Stimulated activated effector memory CD8-positive, alpha-beta T cell treated with anti-CD3 and anti-CD28 coated beads, Interleukin-12 subunit alpha, Interleukin-12 subunit beta, amount 100 ng/mL, for 72 hours (primary cell): ENCODE data around the gene ARHGEF39.
A peak's percentile ranks its signal among the peaks of the same experiment; 100 is the strongest.
"Not testable (repeated sequence)": the region's sequence is repeated elsewhere in the genome, so short reads cannot be mapped to it uniquely, and the experiment has no call there.

Source experiments
- ATAC-seq: fragments of 150-1000 bp; cut with Tn5 transposase; 2 replicates; pipeline ENCODE4 v1.10.0; 2021
- DNase-seq, 2 donors: peaks; one replicate each; pipeline ENCODE4 v3.0.0; 2021 to 2022; ENCODE audit warnings: low spot score in 2 of 2
- H3K27ac Mint-ChIP-seq: one replicate; pipeline ENCODE4 v1.8.0; 2022; ENCODE audit warnings: mild to moderate bottlenecking, mixed read lengths
- H3K36me3 Mint-ChIP-seq: one replicate; pipeline ENCODE4 v1.8.0; 2022; ENCODE audit warnings: mild to moderate bottlenecking, mixed read lengths
- H3K4me1 Mint-ChIP-seq: one replicate; pipeline ENCODE4 v1.8.0; 2022; ENCODE audit warnings: mixed read lengths
- H3K4me3 Mint-ChIP-seq: one replicate; pipeline ENCODE4 v1.8.0; 2022; ENCODE audit warnings: mild to moderate bottlenecking, mixed read lengths
- H3K9me3 Mint-ChIP-seq: one replicate; pipeline ENCODE4 v1.8.0; 2022; ENCODE audit warnings: mixed read lengths

Gene ARHGEF39

DNA sequence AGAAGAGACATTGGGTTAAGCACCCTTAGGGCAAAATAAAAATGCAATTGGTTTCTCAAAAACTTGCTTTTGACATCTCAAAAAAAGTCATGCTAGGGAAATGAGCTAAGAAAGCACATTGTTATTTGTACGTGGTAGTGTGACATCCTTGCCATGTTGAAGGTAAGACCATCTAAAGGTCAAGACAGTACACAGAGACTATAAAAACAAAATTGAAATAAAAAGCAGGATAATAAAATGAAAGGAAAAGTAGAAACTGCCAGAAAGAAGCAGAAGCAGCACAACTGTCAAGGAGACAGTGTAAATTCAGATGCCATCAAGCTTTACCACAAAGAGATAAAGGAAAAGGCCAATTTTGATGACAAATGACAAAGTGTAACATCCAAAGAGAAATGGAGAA, 25.8 kb downstream of the ARHGEF39 start:
- H3K9me3 Mint-ChIP-seq, H3K36me3 Mint-ChIP-seq, DNase-seq, ATAC-seq: not testable (repeated sequence)
- Mint-ChIP-seq H3K4me1 (peaks cover 74% of the 10 kb centered on the region), H3K4me3 (peak overlapping the region; percentile 58), H3K27ac (peak overlapping the region; percentile 89)

DNA sequence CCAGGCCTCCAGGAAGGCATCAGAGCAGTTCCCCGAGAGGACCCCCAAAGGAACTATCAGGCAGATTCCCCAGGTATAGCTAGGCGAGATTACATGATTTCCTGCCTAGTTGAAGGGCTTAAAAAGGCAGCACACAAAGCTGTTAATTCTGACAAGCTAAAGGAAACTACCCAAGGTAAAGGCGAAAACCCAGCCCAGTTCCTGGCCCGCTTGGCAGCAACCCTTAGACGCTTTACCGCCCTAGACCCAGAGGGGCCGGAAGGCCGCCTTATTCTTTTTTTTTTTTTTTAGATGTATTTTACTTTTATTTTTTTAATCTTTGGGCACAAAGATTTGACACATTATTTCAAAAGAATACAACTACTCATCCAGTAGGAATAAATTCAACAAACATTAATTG, 26.2 kb downstream of the ARHGEF39 start:
- H3K4me3 Mint-ChIP-seq, result peak overlapping the region; percentile 58
- peaks cover 74% of the 10 kb centered on the region for H3K4me1 Mint-ChIP-seq
- H3K27ac Mint-ChIP-seq, result peak overlapping the region; percentile 89
- not testable (repeated sequence) for H3K9me3 Mint-ChIP-seq, H3K36me3 Mint-ChIP-seq, ATAC-seq, DNase-seq

GRCh38 chr9:35637427-35637955, 27.5 kb downstream of the ARHGEF39 start:
- DNase-seq, H3K9me3 Mint-ChIP-seq, ATAC-seq, H3K36me3 Mint-ChIP-seq: not testable (repeated sequence)
- peak overlapping the region; percentile 89 for H3K27ac Mint-ChIP-seq
- H3K4me1 Mint-ChIP-seq, result peaks cover 68% of the 10 kb centered on the region
- peak overlapping the region; percentile 58 for H3K4me3 Mint-ChIP-seq

- Mint-ChIP-seq H3K4me1 (peaks cover 68% of the 10 kb centered on the region), H3K4me3 (peak overlapping the region; percentile 58), H3K27ac (peak overlapping the region; percentile 89)
- H3K9me3 Mint-ChIP-seq, H3K36me3 Mint-ChIP-seq, DNase-seq, ATAC-seq: not testable (repeated sequence)
Measured at GRCh38 chr9:35636877-35637246, 28.1 kb downstream of the ARHGEF39 start.

- ATAC-seq, result no peak
- peak overlapping the region; percentile 58 for H3K4me3 Mint-ChIP-seq
- H3K9me3 Mint-ChIP-seq, result peaks cover 3% of the 10 kb centered on the region
- H3K36me3 Mint-ChIP-seq, result no peaks in the 10 kb centered on the region
- no peak for DNase-seq
- H3K4me1 Mint-ChIP-seq, result peaks cover 64% of the 10 kb centered on the region
- H3K27ac Mint-ChIP-seq, result peak overlapping the region; percentile 89
Measured at GRCh38 chr9:35636135-35636876, 28.7 kb downstream of the ARHGEF39 start.

DNA sequence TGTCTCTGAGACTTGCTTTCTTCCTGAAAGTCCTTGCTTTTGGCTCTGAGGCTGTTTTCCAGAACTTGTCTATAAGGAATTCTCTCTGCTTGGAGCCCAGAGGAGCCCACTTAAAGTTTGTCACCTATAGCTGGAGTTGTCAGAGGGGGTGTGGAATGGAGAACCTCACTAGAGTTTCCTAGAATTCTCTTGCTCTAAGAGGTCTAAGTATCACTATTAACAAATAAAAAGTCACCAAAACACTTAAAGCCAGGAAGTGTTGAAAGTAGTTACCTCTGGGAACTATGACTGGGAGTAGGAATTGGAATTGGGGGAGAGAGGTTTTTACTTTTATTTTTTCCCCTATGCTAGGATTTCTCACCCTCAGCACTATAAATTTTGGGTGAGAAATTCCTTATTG, 29.3 kb downstream of the ARHGEF39 start:
- Mint-ChIP-seq H3K4me3 (peak overlapping the region; percentile 33), H3K4me1 (peaks cover 58% of the 10 kb centered on the region), H3K36me3 (no peaks in the 10 kb centered on the region), H3K9me3 (peaks cover 3% of the 10 kb centered on the region), H3K27ac (peak overlapping the region; percentile 89)
- ATAC-seq (no peak), DNase-seq (no peak)

DNA sequence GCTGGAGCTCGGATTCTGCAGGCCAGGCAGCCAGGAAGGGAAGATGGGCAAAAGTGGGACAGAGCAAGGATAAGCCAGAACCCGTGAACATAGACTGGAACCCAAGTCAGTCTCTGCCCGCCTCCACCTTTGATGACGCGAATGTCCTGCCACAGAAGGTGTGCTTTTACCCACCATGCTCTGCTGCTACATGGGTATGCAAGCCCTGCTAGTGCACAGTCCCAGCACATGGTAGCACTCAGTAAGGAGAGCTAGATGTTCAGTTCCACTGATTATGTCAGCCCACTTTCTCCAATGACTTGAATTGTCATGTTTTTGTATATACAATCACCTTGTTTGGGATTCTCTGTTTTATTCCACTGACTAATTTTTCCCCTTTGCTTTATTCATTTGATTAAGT, 35.4 kb downstream of the ARHGEF39 start:
- Mint-ChIP-seq H3K4me1 (peaks cover 21% of the 10 kb centered on the region), H3K9me3 (no peaks in the 10 kb centered on the region), H3K27ac (no peak overlapping the region), H3K4me3 (no peak overlapping the region), H3K36me3 (no peaks in the 10 kb centered on the region)
- DNase-seq, result no peak
- no peak for ATAC-seq

- DNase-seq, result no peak
- Mint-ChIP-seq H3K4me1 (peaks cover 19% of the 10 kb centered on the region), H3K36me3 (no peaks in the 10 kb centered on the region), H3K9me3 (no peaks in the 10 kb centered on the region), H3K27ac (no peak overlapping the region), H3K4me3 (no peak overlapping the region)
- ATAC-seq, result no peak
Measured at GRCh38 chr9:35628389-35628991, 36.5 kb downstream of the ARHGEF39 start.

DNA sequence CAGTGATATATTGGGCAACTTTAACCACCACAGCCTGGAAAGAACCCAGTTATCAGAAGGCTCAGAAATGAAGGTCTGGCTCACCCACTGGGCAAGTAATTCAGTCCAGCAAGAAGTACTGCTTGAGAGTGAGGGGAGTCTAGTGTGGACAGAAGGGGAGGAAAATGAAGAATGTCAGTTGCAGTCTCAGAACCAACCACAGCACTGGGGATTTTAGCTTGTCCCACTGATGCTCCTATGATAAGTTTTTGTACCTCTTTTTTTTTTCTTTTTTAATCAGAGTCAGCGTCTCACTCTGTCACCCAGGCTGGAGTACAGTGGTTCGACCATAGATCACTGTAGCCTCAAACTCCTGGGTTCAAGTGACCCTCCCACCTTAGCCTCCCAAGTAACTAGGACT, 37.4 kb downstream of the ARHGEF39 start:
- peaks cover 19% of the 10 kb centered on the region for H3K4me1 Mint-ChIP-seq
- no peaks in the 10 kb centered on the region for H3K36me3 Mint-ChIP-seq
- no peak overlapping the region for H3K27ac Mint-ChIP-seq
- ATAC-seq (no peak), DNase-seq (no peak)
- no peak overlapping the region for H3K4me3 Mint-ChIP-seq
- H3K9me3 Mint-ChIP-seq, result no peaks in the 10 kb centered on the region

- ATAC-seq, result peak; percentile 81
- peaks cover 19% of the 10 kb centered on the region for H3K36me3 Mint-ChIP-seq
- H3K4me1 Mint-ChIP-seq, result peaks cover 68% of the 10 kb centered on the region
- no peaks in the 10 kb centered on the region for H3K9me3 Mint-ChIP-seq
- H3K27ac Mint-ChIP-seq, result peak overlapping the region; percentile 98
- no peak for DNase-seq
- H3K4me3 Mint-ChIP-seq, result peak overlapping the region; percentile 90
Measured at GRCh38 chr9:35619800-35620158, 45.2 kb downstream of the ARHGEF39 start.

DNA sequence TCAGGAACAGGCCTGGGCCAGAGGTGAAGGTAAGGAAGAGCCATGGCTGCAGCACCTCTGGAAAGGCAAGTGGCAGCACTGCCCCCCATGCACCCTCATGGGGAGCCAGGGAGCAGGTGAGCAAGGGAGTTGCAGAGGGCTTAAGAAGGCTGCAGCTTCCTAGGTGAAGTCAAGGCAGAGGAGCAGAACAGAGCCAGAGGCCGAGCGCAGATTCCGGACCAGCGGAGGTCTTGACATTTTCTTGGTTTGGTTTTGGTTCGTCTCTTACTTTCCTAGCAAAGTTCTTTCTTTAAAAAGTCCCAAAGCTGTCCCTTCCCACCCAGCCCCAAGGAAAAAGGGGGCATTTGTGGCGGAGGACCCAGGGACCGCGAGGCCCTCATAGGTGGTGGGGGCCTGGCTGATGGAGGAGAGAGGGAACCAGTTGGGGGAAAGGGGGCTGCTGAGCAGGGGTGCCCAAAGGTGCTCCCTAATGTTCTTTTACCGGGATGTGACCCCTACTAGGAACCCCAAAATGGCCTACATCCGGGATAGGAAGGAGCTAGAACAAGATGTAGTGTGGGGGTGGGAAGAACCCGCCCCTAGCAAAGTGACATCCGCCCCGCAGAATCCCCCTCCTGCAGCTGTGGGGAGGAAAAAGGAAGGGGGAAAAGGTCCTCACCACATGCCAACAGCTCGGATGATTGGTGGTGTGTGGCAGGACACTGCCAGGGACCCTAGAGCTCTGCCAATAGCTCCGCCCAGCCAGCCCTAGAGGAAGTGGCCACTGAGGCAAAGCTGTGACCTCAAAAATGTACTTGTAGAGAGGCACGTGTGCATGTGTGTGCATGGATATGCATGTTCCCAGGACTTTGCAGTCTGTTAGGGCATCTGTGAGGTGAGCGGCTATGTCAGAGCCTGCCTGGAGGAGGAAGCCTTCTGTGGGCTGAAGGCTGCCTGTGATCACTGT, 45.9 kb downstream of the ARHGEF39 start:
- no peaks in the 10 kb centered on the region for H3K9me3 Mint-ChIP-seq
- H3K27ac Mint-ChIP-seq, result peak overlapping the region; percentile 98
- ATAC-seq (peak; percentile 85), DNase-seq (peak; percentile 36 to 78)
- peak overlapping the region; percentile 90 for H3K4me3 Mint-ChIP-seq
- H3K36me3 Mint-ChIP-seq, result peaks cover 23% of the 10 kb centered on the region
- peaks cover 74% of the 10 kb centered on the region for H3K4me1 Mint-ChIP-seq

DNA sequence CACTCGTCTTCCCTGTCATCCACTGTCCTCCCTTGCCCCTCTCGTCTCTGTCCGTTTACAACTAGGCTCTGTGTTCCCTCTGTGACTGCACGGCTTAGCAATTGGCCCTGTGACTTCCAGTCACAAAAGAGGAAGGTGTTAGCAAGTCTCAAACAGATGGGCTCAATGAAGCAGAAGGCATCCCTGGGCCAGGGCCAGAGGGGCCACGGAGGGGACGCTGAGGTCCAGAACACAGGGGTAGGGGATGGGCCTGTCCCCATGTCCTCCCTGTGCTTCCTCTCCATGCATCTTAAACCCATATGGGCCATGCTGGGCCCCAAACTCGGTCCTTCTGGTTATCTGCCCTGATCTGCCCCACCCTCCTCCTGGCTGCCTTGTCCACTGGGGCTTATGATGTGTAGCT, 46.7 kb downstream of the ARHGEF39 start, which contains the start of gene CD72:
Gene CD72 (minus strand): TSS at position 89 of the 403 bp plus-strand sequence. CDS start 110 bp downstream, outside the sequence.
- no peaks in the 10 kb centered on the region for H3K9me3 Mint-ChIP-seq
- peaks cover 25% of the 10 kb centered on the region for H3K36me3 Mint-ChIP-seq
- no peak for ATAC-seq

GRCh38 chr9:35617548-35617947, 47.4 kb downstream of the ARHGEF39 start:
- H3K4me3 Mint-ChIP-seq, result peak overlapping the region; percentile 90
- peaks cover 25% of the 10 kb centered on the region for H3K36me3 Mint-ChIP-seq
- DNase-seq, result no peak
- ATAC-seq, result no peak
- H3K4me1 Mint-ChIP-seq, result peaks cover 75% of the 10 kb centered on the region
- no peaks in the 10 kb centered on the region for H3K9me3 Mint-ChIP-seq
- H3K27ac Mint-ChIP-seq, result peak overlapping the region; percentile 98

More for the DNA sequence above, 46.7 kb downstream of the ARHGEF39 start, which contains the start of gene CD72:
- Mint-ChIP-seq H3K27ac (peak within 1 kb of the TSS; percentile 98), H3K4me1 (peaks cover 75% of the 10 kb centered on the region), H3K4me3 (peak within 1 kb of the TSS; percentile 90)
- DNase-seq, result no peak

- Mint-ChIP-seq H3K4me1 (peaks cover 72% of the 10 kb centered on the region), H3K9me3 (no peaks in the 10 kb centered on the region), H3K4me3 (peak overlapping the region; percentile 90), H3K27ac (peak overlapping the region; percentile 98), H3K36me3 (peaks cover 31% of the 10 kb centered on the region)
- peak; percentile 60 for ATAC-seq
- peak; percentile 58 to 85 for DNase-seq
Measured at GRCh38 chr9:35616681-35617459, 48.1 kb downstream of the ARHGEF39 start.
